Ovary (tissue), 3 donors: ENCODE data around the gene DNAAF2.

ENCODE experiments used
- POLR2A ChIP-seq: fragments of 450-650 bp; IDR thresholded peaks from one replicate; pipeline ENCODE4 v1.6.1; 2017; ENCODE audit warnings: antibody characterized with exemption, mild to moderate bottlenecking, moderate library complexity
- TF ChIP-seq, protein P1 (sequence below), 3 donors: fragments of 450-650 bp in 2 of 3; fragments of 200-600 bp in 1 of 3; IDR thresholded peaks; one replicate each; pipeline versions ENCODE4 v1.5.1 to v1.8.0; 2016 to 2022; ENCODE audit warnings: antibody characterized with exemption in 3 of 3, mild to moderate bottlenecking in 1 of 3
- donor health status: DM: no; HTN: no; CAD: no.

DNA sequence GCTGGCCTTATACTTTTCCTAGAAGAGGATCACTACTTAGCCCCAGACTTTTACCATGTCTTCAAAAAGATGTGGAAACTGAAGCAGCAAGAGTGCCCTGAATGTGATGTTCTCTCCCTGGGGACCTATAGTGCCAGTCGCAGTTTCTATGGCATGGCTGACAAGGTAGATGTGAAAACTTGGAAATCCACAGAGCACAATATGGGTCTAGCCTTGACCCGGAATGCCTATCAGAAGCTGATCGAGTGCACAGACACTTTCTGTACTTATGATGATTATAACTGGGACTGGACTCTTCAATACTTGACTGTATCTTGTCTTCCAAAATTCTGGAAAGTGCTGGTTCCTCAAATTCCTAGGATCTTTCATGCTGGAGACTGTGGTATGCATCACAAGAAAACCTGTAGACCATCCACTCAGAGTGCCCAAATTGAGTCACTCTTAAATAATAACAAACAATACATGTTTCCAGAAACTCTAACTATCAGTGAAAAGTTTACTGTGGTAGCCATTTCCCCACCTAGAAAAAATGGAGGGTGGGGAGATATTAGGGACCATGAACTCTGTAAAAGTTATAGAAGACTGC is 12.9 kb downstream of the DNAAF2 start:
- TF ChIP-seq, protein P1, sequence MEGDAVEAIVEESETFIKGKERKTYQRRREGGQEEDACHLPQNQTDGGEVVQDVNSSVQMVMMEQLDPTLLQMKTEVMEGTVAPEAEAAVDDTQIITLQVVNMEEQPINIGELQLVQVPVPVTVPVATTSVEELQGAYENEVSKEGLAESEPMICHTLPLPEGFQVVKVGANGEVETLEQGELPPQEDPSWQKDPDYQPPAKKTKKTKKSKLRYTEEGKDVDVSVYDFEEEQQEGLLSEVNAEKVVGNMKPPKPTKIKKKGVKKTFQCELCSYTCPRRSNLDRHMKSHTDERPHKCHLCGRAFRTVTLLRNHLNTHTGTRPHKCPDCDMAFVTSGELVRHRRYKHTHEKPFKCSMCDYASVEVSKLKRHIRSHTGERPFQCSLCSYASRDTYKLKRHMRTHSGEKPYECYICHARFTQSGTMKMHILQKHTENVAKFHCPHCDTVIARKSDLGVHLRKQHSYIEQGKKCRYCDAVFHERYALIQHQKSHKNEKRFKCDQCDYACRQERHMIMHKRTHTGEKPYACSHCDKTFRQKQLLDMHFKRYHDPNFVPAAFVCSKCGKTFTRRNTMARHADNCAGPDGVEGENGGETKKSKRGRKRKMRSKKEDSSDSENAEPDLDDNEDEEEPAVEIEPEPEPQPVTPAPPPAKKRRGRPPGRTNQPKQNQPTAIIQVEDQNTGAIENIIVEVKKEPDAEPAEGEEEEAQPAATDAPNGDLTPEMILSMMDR (IDR thresholded peaks at IDR 0.05) = no peak
- TF ChIP-seq POLR2A = no peak
